ENCODE data around the gene METTL24.

DNA sequence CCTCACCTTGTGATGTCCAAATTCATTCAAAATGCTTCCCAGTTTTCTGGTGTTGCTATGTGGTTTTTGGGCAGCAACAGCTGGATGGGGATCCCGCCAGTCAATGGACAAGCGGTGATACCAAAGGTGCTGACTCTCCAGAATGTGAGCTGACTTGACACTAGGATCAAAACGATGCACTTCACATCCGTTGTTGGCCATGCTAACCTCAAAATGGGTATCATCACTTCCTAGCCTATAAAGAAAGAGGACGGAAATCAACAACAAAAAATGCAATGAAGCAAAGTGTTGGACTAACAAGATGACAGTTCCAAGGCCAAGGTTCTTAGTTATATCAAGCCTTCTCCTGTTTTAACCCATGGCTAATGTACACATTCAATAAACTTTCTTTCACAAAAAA is 59.2 kb downstream of the METTL24 start:
- TF ChIP-seq POLR2AphosphoS5 (IDR thresholded peaks at IDR 0.05) (no peak), POLR2A (IDR thresholded peaks at IDR 0.05) (no peak)
- TF ChIP-seq, protein P1, sequence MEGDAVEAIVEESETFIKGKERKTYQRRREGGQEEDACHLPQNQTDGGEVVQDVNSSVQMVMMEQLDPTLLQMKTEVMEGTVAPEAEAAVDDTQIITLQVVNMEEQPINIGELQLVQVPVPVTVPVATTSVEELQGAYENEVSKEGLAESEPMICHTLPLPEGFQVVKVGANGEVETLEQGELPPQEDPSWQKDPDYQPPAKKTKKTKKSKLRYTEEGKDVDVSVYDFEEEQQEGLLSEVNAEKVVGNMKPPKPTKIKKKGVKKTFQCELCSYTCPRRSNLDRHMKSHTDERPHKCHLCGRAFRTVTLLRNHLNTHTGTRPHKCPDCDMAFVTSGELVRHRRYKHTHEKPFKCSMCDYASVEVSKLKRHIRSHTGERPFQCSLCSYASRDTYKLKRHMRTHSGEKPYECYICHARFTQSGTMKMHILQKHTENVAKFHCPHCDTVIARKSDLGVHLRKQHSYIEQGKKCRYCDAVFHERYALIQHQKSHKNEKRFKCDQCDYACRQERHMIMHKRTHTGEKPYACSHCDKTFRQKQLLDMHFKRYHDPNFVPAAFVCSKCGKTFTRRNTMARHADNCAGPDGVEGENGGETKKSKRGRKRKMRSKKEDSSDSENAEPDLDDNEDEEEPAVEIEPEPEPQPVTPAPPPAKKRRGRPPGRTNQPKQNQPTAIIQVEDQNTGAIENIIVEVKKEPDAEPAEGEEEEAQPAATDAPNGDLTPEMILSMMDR (IDR thresholded peaks at IDR 0.05): no peak

All from prostate gland (tissue), 2 donors.